SJSA1 (cell line): Measurements from ENCODE around the gene PTPRG. TPM values are rescaled to one million over a fixed set of nuclear protein-coding genes. Genes with fewer than 3 reads are reported as not detected.
"Not testable (repeated sequence)": the region's sequence is repeated elsewhere in the genome, so short reads cannot be mapped to it uniquely, and the experiment has no call there.

ENCODE experiments used
- DNase-seq, 2 experiments: peaks; one replicate each; pipeline ENCODE4 v3.0.0-alpha.2; 2015 to 2020; ENCODE audit warnings: low spot score in 2 of 2, low read depth in 1 of 2
- H3K27ac ChIP-seq: fragments of 250-450 bp; sonication (Bioruptor Pico); 2 replicates; pipeline ENCODE4 v1.5.1; 2020; ENCODE audit warnings: mild to moderate bottlenecking, moderate library complexity
- H3K27me3 ChIP-seq: fragments of 250-450 bp; sonication (Bioruptor Pico); replicated peaks from 2 replicates; pipeline ENCODE4 v1.5.1; 2020; ENCODE audit warnings: mild to moderate bottlenecking, moderate library complexity
- H3K36me3 ChIP-seq: fragments of 250-450 bp; sonication (Bioruptor Pico); 2 replicates; pipeline ENCODE4 v1.5.1; 2020; ENCODE audit warnings: mild to moderate bottlenecking
- H3K4me1 ChIP-seq: fragments of 250-450 bp; sonication (Bioruptor Pico); replicated peaks from 2 replicates; pipeline ENCODE4 v1.6.1; 2021; ENCODE audit warnings: mild to moderate bottlenecking
- H3K4me3 ChIP-seq: fragments of 250-450 bp; sonication (Bioruptor Pico); 2 replicates; pipeline ENCODE4 v1.5.1; 2020; ENCODE audit warnings: mild to moderate bottlenecking
- H3K9me3 ChIP-seq: fragments of 250-450 bp; sonication (Bioruptor Pico); replicated peaks from 2 replicates; pipeline ENCODE4 v1.5.1; 2020; ENCODE audit warnings: mild to moderate bottlenecking
- total RNA-seq: library from RNA; depleted of rRNA; stranded (reverse); fragments of >200 nt; shearing (Covaris generic); gene quantifications from 2 replicates; pipeline ENCODE4 v1.2.3, GENCODE V29; 2014

Gene PTPRG
- total RNA-seq, 1 experiment from 2014 or later = 18.5 TPM

GRCh38 chr3:62038798-62039197 is 477.4 kb downstream of the PTPRG start:
- not testable (repeated sequence) for H3K36me3 ChIP-seq, H3K27me3 ChIP-seq, H3K9me3 ChIP-seq, H3K4me3 ChIP-seq, H3K4me1 ChIP-seq, H3K27ac ChIP-seq, DNase-seq

DNA sequence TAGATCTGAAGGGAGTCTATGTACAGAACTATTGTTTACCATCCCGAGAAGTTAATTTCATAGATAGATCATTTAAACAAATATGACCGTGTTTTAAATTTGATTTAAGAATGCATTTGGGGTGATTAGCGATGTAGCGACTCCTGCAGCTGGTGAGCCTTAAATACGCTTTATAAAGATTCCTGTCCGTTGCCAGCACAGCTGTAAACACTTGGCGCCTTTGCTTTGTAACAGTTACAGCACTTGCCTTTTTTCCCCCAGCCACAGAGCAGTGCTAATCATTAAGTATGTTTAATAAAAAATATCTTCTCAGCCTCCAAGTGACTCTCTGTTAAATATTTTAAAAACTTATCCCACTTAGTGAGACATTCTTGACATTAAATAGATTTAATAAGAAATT is 478.2 kb downstream of the PTPRG start:
- Histone ChIP-seq H3K36me3 (no peaks in the 10 kb centered on the region), H3K9me3 (no peaks in the 10 kb centered on the region), H3K27ac (no peak overlapping the region), H3K4me1 (no peaks in the 10 kb centered on the region), H3K27me3 (no peaks in the 10 kb centered on the region), H3K4me3 (no peak overlapping the region)
- no peak for DNase-seq

GRCh38 chr3:62041681-62042080 is 480.3 kb downstream of the PTPRG start:
- no peak for DNase-seq
- H3K9me3 ChIP-seq = no peaks in the 10 kb centered on the region
- H3K27me3 ChIP-seq = no peaks in the 10 kb centered on the region
- no peaks in the 10 kb centered on the region for H3K4me1 ChIP-seq
- no peak overlapping the region for H3K27ac ChIP-seq
- H3K4me3 ChIP-seq = no peak overlapping the region
- H3K36me3 ChIP-seq = no peaks in the 10 kb centered on the region

DNA sequence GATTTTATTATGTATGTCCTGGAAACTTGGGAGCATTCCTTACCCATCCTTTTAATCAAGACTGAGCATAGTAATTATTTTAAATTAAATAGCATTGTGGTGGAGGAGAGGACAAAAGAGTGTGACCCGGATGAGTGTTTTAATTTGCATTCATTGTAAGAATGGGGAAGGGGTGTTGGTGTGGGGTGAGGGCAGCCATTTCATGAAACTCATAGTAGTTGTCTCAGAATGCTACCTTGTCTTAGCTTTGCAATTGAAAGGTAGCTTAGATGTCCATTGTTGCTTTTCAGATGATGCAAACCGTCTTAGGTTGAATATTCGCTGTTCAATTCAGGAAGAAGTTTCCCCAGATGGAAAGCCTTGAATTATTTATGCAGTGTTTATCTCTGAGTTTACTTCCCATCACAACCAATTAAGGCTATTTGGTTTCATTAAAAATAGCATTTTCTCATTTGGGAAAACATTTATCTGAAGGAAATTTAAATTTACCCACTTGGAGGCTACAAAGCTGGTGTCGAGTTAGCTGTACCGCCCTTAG is 483.6 kb downstream of the PTPRG start:
- no peak overlapping the region for H3K4me3 ChIP-seq
- H3K9me3 ChIP-seq = no peaks in the 10 kb centered on the region
- H3K36me3 ChIP-seq = no peaks in the 10 kb centered on the region
- no peaks in the 10 kb centered on the region for H3K4me1 ChIP-seq
- H3K27ac ChIP-seq = no peak overlapping the region
- no peaks in the 10 kb centered on the region for H3K27me3 ChIP-seq
- no peak for DNase-seq

DNA sequence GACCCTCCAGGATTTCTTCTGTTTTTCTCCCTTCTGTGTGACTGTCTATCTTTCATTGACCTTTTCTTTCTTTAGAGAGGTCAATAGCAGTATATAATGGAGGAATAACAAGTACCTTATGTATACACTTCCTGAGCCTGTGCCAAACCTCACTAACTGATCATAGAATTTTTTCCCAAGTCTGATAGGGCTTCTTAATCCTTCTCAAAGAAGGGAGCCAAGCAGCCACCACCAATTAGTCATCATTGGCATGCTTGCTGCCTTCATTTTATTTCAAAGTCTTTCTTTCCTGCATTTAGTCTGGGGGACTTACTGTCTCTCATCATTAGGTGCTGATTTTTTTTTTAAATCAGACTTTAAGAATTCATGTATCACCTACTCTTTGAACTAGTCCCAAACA is 485.0 kb downstream of the PTPRG start:
- Histone ChIP-seq H3K36me3 (no peaks in the 10 kb centered on the region), H3K4me1 (no peaks in the 10 kb centered on the region), H3K27ac (no peak overlapping the region), H3K4me3 (no peak overlapping the region), H3K9me3 (no peaks in the 10 kb centered on the region), H3K27me3 (no peaks in the 10 kb centered on the region)
- no peak for DNase-seq

GRCh38 chr3:62048577-62048976 is 487.2 kb downstream of the PTPRG start:
- Histone ChIP-seq H3K27ac (no peak overlapping the region), H3K4me1 (no peaks in the 10 kb centered on the region), H3K27me3 (no peaks in the 10 kb centered on the region), H3K36me3 (no peaks in the 10 kb centered on the region), H3K4me3 (no peak overlapping the region), H3K9me3 (no peaks in the 10 kb centered on the region)
- DNase-seq = no peak

DNA sequence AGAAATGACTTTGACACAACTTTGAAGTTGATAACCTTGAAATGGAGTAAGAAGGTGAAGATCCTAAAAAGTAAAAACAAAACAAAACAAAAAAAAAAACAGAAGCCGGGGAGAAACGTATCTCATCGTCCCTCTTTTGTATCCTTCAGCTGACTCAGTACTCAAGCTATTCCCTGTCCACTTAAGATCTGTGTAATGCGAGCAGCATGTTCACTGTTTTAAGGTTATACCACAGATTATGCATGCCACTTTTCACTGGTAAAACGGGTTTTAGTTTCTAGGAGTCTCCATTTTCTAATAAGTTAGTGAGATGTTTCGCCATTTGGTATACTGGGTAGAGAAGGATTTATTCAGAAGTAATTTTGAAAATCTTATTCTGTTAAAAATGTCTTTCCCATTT is 487.7 kb downstream of the PTPRG start:
- no peaks in the 10 kb centered on the region for H3K36me3 ChIP-seq
- no peaks in the 10 kb centered on the region for H3K4me1 ChIP-seq
- H3K27me3 ChIP-seq = no peaks in the 10 kb centered on the region
- H3K27ac ChIP-seq = no peak overlapping the region
- H3K4me3 ChIP-seq = no peak overlapping the region
- no peaks in the 10 kb centered on the region for H3K9me3 ChIP-seq
- DNase-seq = no peak

- no peak for DNase-seq
- H3K27me3 ChIP-seq = no peaks in the 10 kb centered on the region
- no peak overlapping the region for H3K27ac ChIP-seq
- H3K36me3 ChIP-seq = no peaks in the 10 kb centered on the region
- no peaks in the 10 kb centered on the region for H3K4me1 ChIP-seq
- no peak overlapping the region for H3K4me3 ChIP-seq
- no peaks in the 10 kb centered on the region for H3K9me3 ChIP-seq
Measured at GRCh38 chr3:62051506-62051905, 490.1 kb downstream of the PTPRG start.

- no peaks in the 10 kb centered on the region for H3K27me3 ChIP-seq
Measured at GRCh38 chr3:62052331-62052730, 491.0 kb downstream of the PTPRG start.

GRCh38 chr3:62056658-62057057 is 495.3 kb downstream of the PTPRG start:
- Histone ChIP-seq H3K36me3 (no peaks in the 10 kb centered on the region), H3K27ac (no peak overlapping the region), H3K27me3 (no peaks in the 10 kb centered on the region), H3K9me3 (no peaks in the 10 kb centered on the region), H3K4me3 (no peak overlapping the region), H3K4me1 (no peaks in the 10 kb centered on the region)
- DNase-seq = no peak

More at GRCh38 chr3:62052331-62052730, 491.0 kb downstream of the PTPRG start:
- H3K27ac ChIP-seq = no peak overlapping the region
- H3K4me1 ChIP-seq = no peaks in the 10 kb centered on the region
- H3K9me3 ChIP-seq = no peaks in the 10 kb centered on the region
- H3K36me3 ChIP-seq = no peaks in the 10 kb centered on the region
- DNase-seq = no peak
- H3K4me3 ChIP-seq = no peak overlapping the region

- DNase-seq = no peak
- H3K9me3 ChIP-seq = no peaks in the 10 kb centered on the region
- H3K4me1 ChIP-seq = no peaks in the 10 kb centered on the region
- H3K27me3 ChIP-seq = no peaks in the 10 kb centered on the region
- H3K27ac ChIP-seq = no peak overlapping the region
- no peak overlapping the region for H3K4me3 ChIP-seq
- no peaks in the 10 kb centered on the region for H3K36me3 ChIP-seq
Measured at GRCh38 chr3:62057339-62058047, 496.1 kb downstream of the PTPRG start.

DNA sequence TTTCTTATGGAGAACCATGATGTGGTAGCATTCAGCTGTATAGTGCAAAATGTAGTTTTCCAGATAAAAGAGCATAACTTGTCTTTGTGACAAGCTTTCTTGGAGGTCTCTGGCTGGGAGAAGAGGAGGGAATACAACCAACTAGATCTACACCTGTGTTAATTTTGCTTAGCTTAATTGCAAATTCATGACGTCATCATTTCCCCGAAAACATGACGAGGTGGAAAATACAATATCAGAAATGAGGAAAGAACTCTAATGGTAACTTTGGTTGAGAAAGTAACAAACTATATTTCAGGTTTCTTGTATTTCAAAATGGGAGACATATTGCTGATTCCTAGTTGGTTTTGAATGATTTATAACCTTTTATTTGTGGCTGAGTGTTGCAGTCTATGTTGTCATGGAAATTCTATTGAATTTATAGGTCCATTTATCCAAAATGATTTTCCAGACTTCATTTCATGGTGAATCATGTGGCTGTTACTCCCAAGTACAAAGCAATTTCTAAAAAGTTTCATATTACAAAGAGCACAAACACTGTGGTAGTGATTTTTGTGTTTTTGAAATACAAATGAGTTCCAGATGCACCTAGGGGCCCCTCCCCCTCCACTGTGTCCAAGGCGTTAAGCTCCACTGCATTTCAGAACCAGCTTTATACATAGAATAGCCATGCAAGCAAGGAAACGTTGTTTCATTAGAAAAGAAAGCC is 504.8 kb downstream of the PTPRG start:
- Histone ChIP-seq H3K27me3 (no peaks in the 10 kb centered on the region), H3K4me1 (no peaks in the 10 kb centered on the region), H3K4me3 (no peak overlapping the region), H3K27ac (no peak overlapping the region), H3K9me3 (no peaks in the 10 kb centered on the region), H3K36me3 (no peaks in the 10 kb centered on the region)
- no peak for DNase-seq

GRCh38 chr3:62068337-62068736 is 507.0 kb downstream of the PTPRG start:
- Histone ChIP-seq H3K27ac (no peak overlapping the region), H3K9me3 (no peaks in the 10 kb centered on the region), H3K4me3 (no peak overlapping the region), H3K36me3 (no peaks in the 10 kb centered on the region), H3K27me3 (no peaks in the 10 kb centered on the region), H3K4me1 (no peaks in the 10 kb centered on the region)
- no peak for DNase-seq

- no peak for DNase-seq
- Histone ChIP-seq H3K27ac (no peak overlapping the region), H3K36me3 (no peaks in the 10 kb centered on the region), H3K27me3 (no peaks in the 10 kb centered on the region), H3K9me3 (no peaks in the 10 kb centered on the region), H3K4me1 (no peaks in the 10 kb centered on the region), H3K4me3 (no peak overlapping the region)
Measured at GRCh38 chr3:62070891-62071290, 509.5 kb downstream of the PTPRG start.
